SK-N-SH treated with all-trans-retinoic acid at 6 μM for 48 hours (cell line): ENCODE results near the gene GRID1.

Experiments
- ARNTL ChIP-seq: fragments of 450-650 bp; formaldehyde crosslinking; IDR thresholded peaks from 2 replicates; pipeline ENCODE4 v1.5.0; 2020; ENCODE audit warnings: low read depth, mild to moderate bottlenecking, moderate library complexity, borderline replicate concordance
- POU6F1 ChIP-seq: fragments of 250-450 bp; sonication (Bioruptor Pico); IDR thresholded peaks from 2 replicates; pipeline ENCODE4 v1.8.0; 2021; ENCODE audit warnings: low read depth, mild to moderate bottlenecking, moderate library complexity, borderline replicate concordance
- ZFP3 ChIP-seq: fragments of 250-450 bp; sonication (Bioruptor Pico); IDR thresholded peaks from 2 replicates; pipeline ENCODE4 v1.5.0; 2020; ENCODE audit warnings: mild to moderate bottlenecking, moderate library complexity
- TF ChIP-seq, protein P1 (sequence below): fragments of 250-450 bp; sonication (Bioruptor Pico); IDR thresholded peaks from 2 replicates; pipeline ENCODE4 v1.8.0; 2020; ENCODE audit warnings: mild to moderate bottlenecking, moderate library complexity, borderline replicate concordance
- TF ChIP-seq, protein P2 (sequence below): fragments of 250-450 bp; sonication (Bioruptor Pico); IDR thresholded peaks from 2 replicates; pipeline ENCODE4 v1.5.1; 2020; ENCODE audit warnings: low read depth, mild to moderate bottlenecking, moderate library complexity
- TF ChIP-seq, protein P3 (sequence below): fragments of 250-450 bp; sonication (Bioruptor Pico); IDR thresholded peaks from 2 replicates; pipeline ENCODE4 v1.5.1; 2021; ENCODE audit warnings: mild to moderate bottlenecking, moderate library complexity

GRCh38 chr10:86259901-86260562, 106.6 kb downstream of the GRID1 start:
- no peak for TF ChIP-seq ZFP3
- no peak for TF ChIP-seq ARNTL (CRISPR knock-in tag)
- TF ChIP-seq, protein P1, sequence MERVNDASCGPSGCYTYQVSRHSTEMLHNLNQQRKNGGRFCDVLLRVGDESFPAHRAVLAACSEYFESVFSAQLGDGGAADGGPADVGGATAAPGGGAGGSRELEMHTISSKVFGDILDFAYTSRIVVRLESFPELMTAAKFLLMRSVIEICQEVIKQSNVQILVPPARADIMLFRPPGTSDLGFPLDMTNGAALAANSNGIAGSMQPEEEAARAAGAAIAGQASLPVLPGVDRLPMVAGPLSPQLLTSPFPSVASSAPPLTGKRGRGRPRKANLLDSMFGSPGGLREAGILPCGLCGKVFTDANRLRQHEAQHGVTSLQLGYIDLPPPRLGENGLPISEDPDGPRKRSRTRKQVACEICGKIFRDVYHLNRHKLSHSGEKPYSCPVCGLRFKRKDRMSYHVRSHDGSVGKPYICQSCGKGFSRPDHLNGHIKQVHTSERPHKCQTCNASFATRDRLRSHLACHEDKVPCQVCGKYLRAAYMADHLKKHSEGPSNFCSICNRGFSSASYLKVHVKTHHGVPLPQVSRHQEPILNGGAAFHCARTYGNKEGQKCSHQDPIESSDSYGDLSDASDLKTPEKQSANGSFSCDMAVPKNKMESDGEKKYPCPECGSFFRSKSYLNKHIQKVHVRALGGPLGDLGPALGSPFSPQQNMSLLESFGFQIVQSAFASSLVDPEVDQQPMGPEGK (CRISPR knock-in tag): no peak
- no peak for TF ChIP-seq POU6F1 (CRISPR knock-in tag)
- TF ChIP-seq, protein P2, sequence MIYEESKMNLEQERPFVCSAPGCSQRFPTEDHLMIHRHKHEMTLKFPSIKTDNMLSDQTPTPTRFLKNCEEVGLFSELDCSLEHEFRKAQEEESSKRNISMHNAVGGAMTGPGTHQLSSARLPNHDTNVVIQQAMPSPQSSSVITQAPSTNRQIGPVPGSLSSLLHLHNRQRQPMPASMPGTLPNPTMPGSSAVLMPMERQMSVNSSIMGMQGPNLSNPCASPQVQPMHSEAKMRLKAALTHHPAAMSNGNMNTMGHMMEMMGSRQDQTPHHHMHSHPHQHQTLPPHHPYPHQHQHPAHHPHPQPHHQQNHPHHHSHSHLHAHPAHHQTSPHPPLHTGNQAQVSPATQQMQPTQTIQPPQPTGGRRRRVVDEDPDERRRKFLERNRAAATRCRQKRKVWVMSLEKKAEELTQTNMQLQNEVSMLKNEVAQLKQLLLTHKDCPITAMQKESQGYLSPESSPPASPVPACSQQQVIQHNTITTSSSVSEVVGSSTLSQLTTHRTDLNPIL (CRISPR knock-in tag): no peak
- TF ChIP-seq, protein P3, sequence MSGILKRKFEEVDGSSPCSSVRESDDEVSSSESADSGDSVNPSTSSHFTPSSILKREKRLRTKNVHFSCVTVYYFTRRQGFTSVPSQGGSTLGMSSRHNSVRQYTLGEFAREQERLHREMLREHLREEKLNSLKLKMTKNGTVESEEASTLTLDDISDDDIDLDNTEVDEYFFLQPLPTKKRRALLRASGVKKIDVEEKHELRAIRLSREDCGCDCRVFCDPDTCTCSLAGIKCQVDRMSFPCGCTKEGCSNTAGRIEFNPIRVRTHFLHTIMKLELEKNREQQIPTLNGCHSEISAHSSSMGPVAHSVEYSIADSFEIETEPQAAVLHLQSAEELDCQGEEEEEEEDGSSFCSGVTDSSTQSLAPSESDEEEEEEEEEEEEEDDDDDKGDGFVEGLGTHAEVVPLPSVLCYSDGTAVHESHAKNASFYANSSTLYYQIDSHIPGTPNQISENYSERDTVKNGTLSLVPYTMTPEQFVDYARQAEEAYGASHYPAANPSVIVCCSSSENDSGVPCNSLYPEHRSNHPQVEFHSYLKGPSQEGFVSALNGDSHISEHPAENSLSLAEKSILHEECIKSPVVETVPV (CRISPR knock-in tag): no peak
